Articular chondrocyte of knee joint (primary cell): ENCODE measurements around the gene ZNF112. TPM values are rescaled to one million over a fixed set of nuclear protein-coding genes. Genes with fewer than 3 reads are reported as not detected.

Experiments used
- small RNA-seq: library from RNA; depleted of rRNA; stranded (forward); fragments of <200 nt; gene quantifications from one replicate; pipeline ENCODE3, GENCODE V24; 2012
- total RNA-seq: library from RNA; depleted of rRNA; stranded (reverse); fragments of >200 nt; gene quantifications from 2 replicates; pipeline ENCODE4 v1.2.3, GENCODE V29; 2012

ZNF112 gene
- total RNA-seq, result 9.8 and 11.1 TPM in 2 replicates

GRCh38 chr19:44356383-44357111, at the start of gene ZNF112:
ZNF112 (minus strand) TSS chr19:44356680; CDS start chr19:44340539, 16,141 bp downstream.

GRCh38 chr19:44401139-44402115, 44.9 kb upstream of the ZNF112 start, which contains the start of gene ZNF285:
ZNF285 (minus strand) TSS chr19:44401608; CDS start chr19:44397213, 4,395 bp downstream.

GRCh38 chr19:44304659-44305193, 51.8 kb downstream of the ZNF112 start, which contains the start of gene ZNF235:
ZNF235 (minus strand) TSS chr19:44305025; CDS start chr19:44303404, 1,621 bp downstream.

Small RNAs within 50 kb of the gene (small RNA-seq; reads per million reads assigned to genes)
- gene NDUFA3P1, result not detected

Other genes with a start within 250 kb of the ZNF112 start
- gene ZNF225, start 243.3 kb downstream of the ZNF112 start, total RNA-seq, result 7.1 and 10.3 TPM in 2 replicates
- 16.4 and 16.5 TPM in 2 replicates for gene ZNF234, start 215.1 kb downstream of the ZNF112 start, total RNA-seq
- 26.7 and 27.1 TPM in 2 replicates for gene ZNF226, start 191.6 kb downstream of the ZNF112 start, total RNA-seq
- 21.8 and 25.3 TPM in 2 replicates for gene ZNF227, start 144.1 kb downstream of the ZNF112 start, total RNA-seq
- gene ZNF233, start 96.8 kb downstream of the ZNF112 start, total RNA-seq, result 0.91 and 1.3 TPM in 2 replicates
- gene ZNF235, start 51.7 kb downstream of the ZNF112 start, total RNA-seq, result 3.0 and 5.1 TPM in 2 replicates
- gene ZNF285, start 44.9 kb upstream of the ZNF112 start, total RNA-seq, result 3.9 and 4.4 TPM in 2 replicates
- 12.0 and 13.3 TPM in 2 replicates for gene ZNF229, start 91.8 kb upstream of the ZNF112 start, total RNA-seq
- 7.6 and 10.4 TPM in 2 replicates for gene ZNF180, start 143.8 kb upstream of the ZNF112 start, total RNA-seq
- not detected in 2 replicates for gene CEACAM20, start 173.0 kb upstream of the ZNF112 start, total RNA-seq